Gastrocnemius medialis (tissue), 4 donors: Measurements from ENCODE around the gene PSD.

Experiments used
- POLR2A ChIP-seq, 2 donors: fragments of 450-650 bp; IDR thresholded peaks; one replicate each; pipeline ENCODE4 v1.6.1; 2017; ENCODE audit warnings: antibody characterized with exemption in 2 of 2, mild to moderate bottlenecking in 2 of 2, moderate library complexity in 2 of 2
- TF ChIP-seq, protein P1 (sequence below), 5 experiments: fragments of 450-650 bp in 3 of 5; fragments of 200-600 bp in 2 of 5; sonication (generic) in 2 of 5; IDR thresholded peaks in 4 of 5; conservative IDR thresholded peaks in 1 of 5; 1 replicate in 4 of 5; 2 replicates in 1 of 5; pipeline ENCODE4 v1.5.1; 2016 to 2019; ENCODE audit warnings: antibody characterized with exemption in 5 of 5, mild to moderate bottlenecking in 3 of 5, moderate library complexity in 3 of 5

GRCh38 chr10:102452672-102453340 lies 34.2 kb upstream of the PSD start:
- no peak for TF ChIP-seq POLR2A (IDR thresholded peaks at IDR 0.05)
- TF ChIP-seq, protein P1, sequence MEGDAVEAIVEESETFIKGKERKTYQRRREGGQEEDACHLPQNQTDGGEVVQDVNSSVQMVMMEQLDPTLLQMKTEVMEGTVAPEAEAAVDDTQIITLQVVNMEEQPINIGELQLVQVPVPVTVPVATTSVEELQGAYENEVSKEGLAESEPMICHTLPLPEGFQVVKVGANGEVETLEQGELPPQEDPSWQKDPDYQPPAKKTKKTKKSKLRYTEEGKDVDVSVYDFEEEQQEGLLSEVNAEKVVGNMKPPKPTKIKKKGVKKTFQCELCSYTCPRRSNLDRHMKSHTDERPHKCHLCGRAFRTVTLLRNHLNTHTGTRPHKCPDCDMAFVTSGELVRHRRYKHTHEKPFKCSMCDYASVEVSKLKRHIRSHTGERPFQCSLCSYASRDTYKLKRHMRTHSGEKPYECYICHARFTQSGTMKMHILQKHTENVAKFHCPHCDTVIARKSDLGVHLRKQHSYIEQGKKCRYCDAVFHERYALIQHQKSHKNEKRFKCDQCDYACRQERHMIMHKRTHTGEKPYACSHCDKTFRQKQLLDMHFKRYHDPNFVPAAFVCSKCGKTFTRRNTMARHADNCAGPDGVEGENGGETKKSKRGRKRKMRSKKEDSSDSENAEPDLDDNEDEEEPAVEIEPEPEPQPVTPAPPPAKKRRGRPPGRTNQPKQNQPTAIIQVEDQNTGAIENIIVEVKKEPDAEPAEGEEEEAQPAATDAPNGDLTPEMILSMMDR (IDR thresholded peaks at IDR 0.05 in 4 of 5, conservative IDR thresholded peaks at IDR 0.05 in 1 of 5): no peak
